Measurements from ENCODE around the gene QRICH1.

Gene QRICH1

GRCh38 chr3:49119439-49119838, 25.6 kb upstream of the QRICH1 start:
- FAIRE-seq: no peak

GRCh38 chr3:49119036-49119435, 25.2 kb upstream of the QRICH1 start:
- no peak for FAIRE-seq

GRCh38 chr3:49112262-49112661, 18.4 kb upstream of the QRICH1 start:
- FAIRE-seq: no peak

- FAIRE-seq: no peak
Measured at GRCh38 chr3:49111347-49111746, 17.5 kb upstream of the QRICH1 start.

- no peak for FAIRE-seq
Measured at GRCh38 chr3:49110780-49111179, 16.9 kb upstream of the QRICH1 start.

- FAIRE-seq: no peak
Measured at GRCh38 chr3:49108346-49108745, 14.5 kb upstream of the QRICH1 start.

GRCh38 chr3:49104427-49105291, 10.8 kb upstream of the QRICH1 start, which contains the start of gene QARS1:
TSS of gene QARS1 (minus strand) at chr3:49104757. CDS start at chr3:49104733, 24 bp downstream.
- FAIRE-seq: peak; percentile 98

- no peak for FAIRE-seq
Measured at GRCh38 chr3:49104052-49104426, 10.2 kb upstream of the QRICH1 start.

GRCh38 chr3:49100046-49100615, 6.3 kb upstream of the QRICH1 start:
- FAIRE-seq: no peak

GRCh38 chr3:49098910-49099630, 5.2 kb upstream of the QRICH1 start:
- FAIRE-seq: no peak

GRCh38 chr3:49098429-49098828, 4.6 kb upstream of the QRICH1 start:
- FAIRE-seq: no peak

- peak; percentile 44 for FAIRE-seq
Measured at GRCh38 chr3:49092938-49093852, 676 bp downstream of the QRICH1 start.

- FAIRE-seq: no peak
Measured at GRCh38 chr3:49081429-49081828, 12.4 kb downstream of the QRICH1 start.

- peak; percentile 96 for FAIRE-seq
Measured at GRCh38 chr3:49079270-49079669, 14.6 kb downstream of the QRICH1 start.

GRCh38 chr3:49076646-49077045, 17.2 kb downstream of the QRICH1 start:
- FAIRE-seq: no peak

GRCh38 chr3:49076116-49076515, 17.8 kb downstream of the QRICH1 start:
- no peak for FAIRE-seq

GRCh38 chr3:49058011-49058410, 35.9 kb downstream of the QRICH1 start:
- FAIRE-seq: no peak

GRCh38 chr3:49057268-49057667, 36.6 kb downstream of the QRICH1 start:
- FAIRE-seq: no peak

- FAIRE-seq: no peak
Measured at GRCh38 chr3:49054344-49054862, 39.5 kb downstream of the QRICH1 start.

GRCh38 chr3:49053543-49053942, 40.3 kb downstream of the QRICH1 start:
- FAIRE-seq: no peak

- no peak for FAIRE-seq
Measured at GRCh38 chr3:49035281-49035680, 58.6 kb downstream of the QRICH1 start.

GRCh38 chr3:49034650-49035049, 59.2 kb downstream of the QRICH1 start:
- no peak for FAIRE-seq
